Adipose tissue (tissue), 3 donors: ENCODE measurements around the gene WNT7B. TPM values are rescaled to one million over a fixed set of nuclear protein-coding genes. Genes with fewer than 3 reads are reported as not detected.

Source experiments
- H3K27ac ChIP-seq: one replicate; pipeline ENCODE4 v1.5.1; 2013; ENCODE audit warnings: low read depth, low read length
- WGBS, 3 donors: extraction: QIAGEN DNeasy Blood & Tissue Kit; methylation state at CpG; one replicate each; pipeline ENCODE4 v1.1.7; 2013; 5-methylcytosine and 5-hydroxymethylcytosine counted together
- polyA plus RNA-seq, 3 donors: library from polyadenylated mRNA; stranded (reverse); fragments of 200-250 nt; gene quantifications; one replicate each; pipeline ENCODE4 v1.2.3, GENCODE V29; 2013
- donor health status: healthy with polysubstance abuse.
- donor health status: Bipolar disorder and iron deficiency.
- donor health status: healthy.

The WNT7B gene
- polyA plus RNA-seq, 3 donors = 0.25 TPM; not detected in 2

DNA sequence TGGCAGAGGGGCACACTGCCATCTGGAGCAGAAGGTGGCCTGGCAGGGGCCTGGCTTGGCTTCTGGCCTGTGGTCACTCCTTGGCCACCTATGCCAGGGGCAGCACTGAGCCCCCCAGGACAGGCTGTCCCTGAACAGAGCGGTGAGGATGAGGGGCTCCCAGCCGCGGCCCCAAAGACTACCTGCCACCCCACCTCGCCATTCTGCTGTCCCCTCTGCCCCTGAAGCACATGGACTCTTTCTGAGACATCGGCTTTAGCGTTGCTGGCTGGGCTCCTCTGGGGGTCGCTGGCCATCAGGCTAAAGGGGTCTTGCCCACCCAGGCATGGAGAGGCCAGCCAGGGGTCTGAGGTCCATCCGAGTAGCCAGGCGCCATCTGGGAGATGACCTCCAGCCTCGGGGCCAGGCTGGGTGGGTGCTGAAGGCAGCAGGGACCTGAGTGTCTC lies 87.8 kb downstream of the WNT7B start:
- no peak overlapping the region for H3K27ac ChIP-seq
- WGBS, 3 donors = 79 to 85% (median 80%) methylated on average over 8 to 10 of the region's 10 CpGs

DNA sequence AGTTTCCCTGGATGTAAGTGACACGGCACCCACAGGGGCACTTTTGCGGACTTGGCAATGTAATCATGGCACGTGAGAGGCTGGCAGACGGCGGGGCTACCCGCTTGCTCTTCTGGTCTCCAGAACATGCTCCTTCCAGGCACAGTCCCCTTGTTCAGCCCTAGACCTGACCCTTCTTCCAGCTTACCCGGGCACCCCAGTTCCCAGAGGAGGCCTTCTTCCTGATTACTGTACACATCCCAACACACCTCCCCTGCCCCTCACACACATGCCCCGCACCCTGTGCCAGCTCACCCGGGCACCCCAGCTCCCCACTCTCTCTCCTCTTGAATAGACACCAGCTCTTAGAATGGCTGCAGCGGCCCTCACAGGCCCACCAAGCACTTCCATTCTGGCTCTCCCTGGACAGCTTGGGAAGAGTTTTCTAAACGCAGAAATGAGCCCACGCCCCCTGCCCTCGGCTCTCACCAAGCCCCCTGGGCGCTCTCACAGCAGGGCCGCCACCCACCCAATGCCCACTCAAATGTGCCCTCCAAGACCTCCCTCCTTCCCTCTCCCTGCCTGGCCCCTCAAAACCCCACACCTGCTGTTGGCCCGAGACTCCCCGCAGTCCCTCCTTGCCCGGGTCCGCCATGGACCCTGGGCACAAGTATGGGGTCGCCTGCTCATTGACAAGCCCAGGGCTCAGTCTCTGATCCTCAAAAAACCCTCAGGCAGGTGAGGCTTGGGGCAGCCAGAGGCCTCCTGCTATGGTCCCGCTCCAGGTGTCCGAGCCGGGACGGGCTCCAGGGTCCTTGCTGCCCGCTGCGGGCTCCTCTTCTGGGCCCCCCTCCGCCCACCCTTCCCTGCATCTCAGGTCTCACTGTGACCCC lies 88.5 kb downstream of the WNT7B start:
- WGBS, 3 donors = 94 to 95% (median 94%) methylated on average over 25 to 27 of the region's 27 CpGs
- no peak overlapping the region for H3K27ac ChIP-seq

DNA sequence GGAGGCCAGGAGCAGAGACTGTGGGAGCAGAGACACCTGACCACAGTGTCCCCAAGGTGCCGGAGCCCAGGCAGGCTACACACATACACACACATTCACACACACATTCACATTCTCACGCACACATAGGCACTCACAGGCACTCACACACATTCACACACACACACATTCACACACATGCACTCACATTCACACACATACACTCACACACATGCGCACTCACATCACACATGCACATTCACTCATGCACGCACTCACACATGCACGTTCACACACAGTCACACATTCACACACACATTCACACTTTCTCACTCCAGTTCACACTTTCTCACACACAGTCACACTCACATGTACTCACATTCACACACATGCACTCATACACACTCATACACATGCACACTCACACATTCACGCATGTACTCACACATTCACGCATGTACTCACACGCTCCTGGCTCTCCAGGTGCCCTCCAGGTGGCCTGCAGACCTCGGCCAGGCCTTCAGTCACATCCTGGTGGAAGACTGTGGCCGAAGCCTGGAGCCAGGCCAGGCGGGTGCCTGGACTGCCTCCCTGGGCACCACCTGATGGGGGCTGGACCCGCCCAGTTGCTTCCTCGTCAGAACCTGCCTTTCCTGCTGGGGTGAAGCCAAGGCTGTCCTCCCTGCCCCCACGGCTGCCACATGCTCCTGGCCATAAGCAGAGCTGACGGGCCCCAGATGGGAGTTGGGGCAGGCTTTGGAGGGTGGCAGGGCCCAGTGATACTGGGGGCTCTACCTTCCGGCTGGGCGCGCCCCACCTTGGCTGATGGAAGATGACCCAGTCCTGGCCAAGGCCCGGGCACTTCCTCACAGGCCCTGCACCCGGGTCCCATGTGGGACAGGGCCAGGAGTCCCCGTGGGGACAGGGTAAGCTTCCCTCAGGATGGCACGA lies 89.5 kb downstream of the WNT7B start:
- no peak overlapping the region for H3K27ac ChIP-seq
- WGBS, 3 donors = 78 to 86% (median 81%) methylated on average over 22 of the region's 22 CpGs

DNA sequence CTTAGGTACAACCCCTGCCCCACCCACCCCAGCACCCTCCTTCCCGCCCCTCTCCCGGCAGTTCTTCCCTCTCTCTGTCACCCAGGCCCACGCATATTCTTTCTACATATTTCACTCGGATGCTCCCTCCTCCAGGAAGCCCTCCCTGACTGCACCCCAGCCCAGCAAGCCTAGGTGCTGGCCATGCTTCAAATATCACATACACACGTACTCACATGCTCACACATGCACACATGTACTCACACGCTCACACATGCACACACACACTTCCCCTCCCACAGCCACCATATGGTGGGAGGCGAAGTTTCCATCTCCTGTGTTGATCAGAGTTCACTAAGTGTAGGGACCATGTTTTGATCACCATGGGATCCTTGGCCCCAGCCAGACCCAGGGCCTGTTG lies 90.4 kb downstream of the WNT7B start:
- WGBS, 3 donors = 84 to 86% (median 84%) methylated on average over 7 of the region's 7 CpGs
- no peak overlapping the region for H3K27ac ChIP-seq

DNA sequence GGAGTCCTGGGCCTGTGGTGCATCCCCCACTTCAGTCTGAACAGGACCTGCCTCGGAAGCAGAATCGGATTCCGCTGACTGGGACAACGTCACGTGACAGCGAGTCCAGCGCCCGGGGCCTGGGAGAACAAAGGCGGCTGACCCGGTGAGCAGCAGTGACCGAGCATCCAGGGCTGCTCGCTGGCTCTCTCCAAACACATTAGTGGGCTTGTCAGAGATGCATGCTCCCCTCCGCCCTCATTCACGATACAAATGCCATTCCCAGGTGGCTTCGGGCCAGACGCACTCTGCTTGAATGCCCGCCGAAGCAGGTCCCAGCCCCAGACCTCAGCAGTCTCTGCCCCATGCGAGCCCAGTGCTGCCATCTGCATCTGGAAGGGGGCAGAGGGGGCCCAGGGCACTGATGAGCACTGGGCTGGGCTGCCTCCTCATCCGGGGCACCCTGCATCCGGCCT lies 91.0 kb downstream of the WNT7B start:
- WGBS, 3 donors = 54 to 59% (median 55%) methylated on average over 19 to 21 of the region's 21 CpGs
- no peak overlapping the region for H3K27ac ChIP-seq

DNA sequence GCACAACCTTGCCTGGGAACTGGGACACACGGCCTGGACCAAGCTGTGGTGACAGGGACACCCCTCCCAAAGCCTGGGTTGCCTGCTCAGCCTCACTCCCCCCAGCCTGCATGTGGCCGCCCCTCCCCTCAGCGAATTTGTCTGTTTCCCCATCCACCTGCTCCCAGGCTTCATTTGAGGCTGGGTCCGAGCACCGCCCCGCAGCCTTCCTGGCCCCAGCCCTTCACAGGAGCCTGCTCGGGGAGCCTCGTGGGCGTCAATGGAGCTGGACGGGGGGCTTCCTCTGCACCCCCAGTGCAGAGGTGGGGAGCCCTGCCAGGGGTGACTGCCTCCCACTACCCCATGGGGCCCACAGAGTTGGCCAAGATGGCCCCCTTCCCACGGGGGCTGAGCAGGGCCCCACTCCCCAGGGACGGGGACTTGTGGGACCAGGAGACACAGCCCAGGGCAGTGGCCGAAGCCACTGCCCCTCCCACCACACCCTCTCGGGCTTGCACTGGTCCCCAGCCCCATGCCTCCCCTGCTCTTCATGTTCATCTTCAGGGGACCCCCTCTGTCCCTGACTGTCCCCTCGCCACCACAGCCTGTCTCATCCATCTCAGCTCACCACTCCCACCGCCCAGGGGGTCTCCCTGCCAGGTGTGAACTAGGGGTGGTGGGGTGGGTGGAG lies 91.7 kb downstream of the WNT7B start:
- no peak overlapping the region for H3K27ac ChIP-seq
- WGBS, 3 donors = 75 to 82% (median 77%) methylated on average over 14 to 16 of the region's 16 CpGs

DNA sequence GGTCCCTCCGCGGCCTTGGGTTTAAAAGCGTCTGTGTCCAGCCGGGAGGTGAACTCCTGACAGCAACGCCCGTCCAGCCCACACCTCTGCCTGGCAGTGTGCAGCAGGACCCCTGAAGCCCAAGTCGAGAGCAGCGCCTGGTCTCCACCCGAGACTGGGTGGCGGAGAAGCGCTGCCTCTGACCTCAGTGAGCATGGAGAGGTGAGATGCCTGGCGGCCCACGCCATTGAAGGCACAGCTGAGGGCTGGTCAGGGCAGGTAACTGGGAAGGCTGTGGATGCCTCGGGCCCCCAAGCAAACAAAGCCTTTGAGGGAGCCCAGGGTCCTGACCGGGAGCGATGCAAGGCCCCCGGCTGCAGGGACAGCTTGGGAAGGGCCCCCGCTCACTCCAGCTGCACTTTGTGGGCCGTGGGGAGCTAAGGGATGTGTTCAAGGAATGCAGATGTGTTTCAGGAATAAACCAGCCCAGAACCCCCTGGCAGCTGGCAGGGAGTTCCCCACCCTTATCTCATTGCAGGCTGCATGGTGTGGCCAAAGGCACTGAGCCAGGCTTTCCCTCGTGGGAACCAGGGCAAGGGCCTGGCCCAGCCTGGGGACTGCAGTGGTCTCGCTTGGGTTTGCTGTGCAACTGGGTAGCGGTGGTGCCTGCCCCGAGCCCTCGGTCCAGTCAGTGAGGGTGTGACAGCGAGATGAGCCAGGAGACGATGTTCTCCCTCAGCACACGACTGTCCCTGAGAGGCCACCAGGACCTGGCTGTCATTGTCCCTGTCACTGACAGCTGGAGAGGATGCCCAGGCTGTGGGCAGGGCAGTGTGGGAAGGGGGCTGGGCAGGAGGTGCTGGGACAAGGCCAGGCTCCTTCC lies 92.5 kb downstream of the WNT7B start:
- no peak overlapping the region for H3K27ac ChIP-seq
- 67 to 75% (median 74%) methylated on average over 27 of the region's 27 CpGs for WGBS, 3 donors

DNA sequence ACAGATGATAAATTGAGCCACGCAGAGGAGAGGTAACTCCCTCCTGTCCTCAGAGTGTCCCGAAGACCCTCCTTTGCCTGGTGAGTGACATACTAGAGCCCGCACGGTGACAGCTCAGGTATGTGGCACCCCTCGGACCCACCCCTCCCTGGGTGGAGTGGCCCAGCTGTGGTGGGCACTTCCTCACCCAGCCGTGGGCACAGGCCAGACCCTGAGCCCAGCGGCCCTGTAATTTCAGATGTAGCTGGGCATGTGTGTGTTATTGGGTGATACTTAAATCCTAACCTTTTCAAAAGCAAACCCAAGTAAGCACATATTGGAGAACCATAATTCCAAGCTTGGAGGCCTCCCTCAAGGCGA lies 93.2 kb downstream of the WNT7B start:
- WGBS, 3 donors = 83 to 86% (median 84%) methylated on average over 8 of the region's 8 CpGs
- H3K27ac ChIP-seq = no peak overlapping the region

DNA sequence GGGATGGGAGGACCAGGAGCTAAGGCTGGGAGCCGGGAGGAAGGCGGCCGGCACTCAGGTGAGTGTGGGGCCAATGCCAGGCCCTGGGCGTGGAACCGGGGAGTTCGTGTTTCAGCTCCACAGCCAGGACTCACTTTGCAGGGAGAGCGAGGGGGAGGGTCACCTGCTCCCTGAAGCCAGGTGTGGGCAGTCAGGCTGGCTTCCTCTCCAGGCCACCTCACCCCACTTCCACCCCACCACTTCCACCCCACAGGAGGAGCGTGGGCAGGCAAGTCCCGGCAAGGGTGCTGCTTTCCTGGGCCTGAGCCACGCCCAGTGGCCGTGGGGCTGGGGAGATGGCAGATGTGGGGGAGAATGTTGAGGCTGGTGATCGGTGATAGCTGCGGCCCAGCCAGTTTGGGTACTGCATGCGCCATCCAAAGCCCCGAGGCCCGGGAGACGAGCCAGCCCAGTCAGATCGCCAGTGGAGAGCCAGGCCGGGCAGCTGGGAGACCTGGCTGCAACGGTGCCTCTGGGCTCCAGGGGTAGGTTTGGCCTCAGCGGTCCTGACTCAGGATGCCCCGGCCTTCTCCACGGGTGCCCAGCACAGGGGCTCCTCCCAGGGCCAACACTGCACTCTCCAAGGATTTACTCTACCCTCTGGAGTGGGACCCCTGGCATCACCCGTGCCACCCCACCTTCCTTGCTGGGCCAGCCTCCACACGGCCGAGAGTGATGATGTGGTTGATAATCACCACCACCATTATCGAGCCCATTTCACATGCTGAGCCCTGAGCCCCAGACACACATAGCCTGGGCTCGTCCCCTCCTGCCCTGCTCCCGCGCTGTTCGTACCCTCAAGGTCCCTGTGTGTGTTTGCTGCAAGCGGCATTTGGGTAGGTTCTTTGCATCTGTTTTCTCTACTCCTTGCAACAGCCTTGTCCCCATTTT lies 93.8 kb downstream of the WNT7B start:
- WGBS, 3 donors = 84 to 86% (median 85%) methylated on average over 32 of the region's 32 CpGs
- H3K27ac ChIP-seq = no peak overlapping the region

DNA sequence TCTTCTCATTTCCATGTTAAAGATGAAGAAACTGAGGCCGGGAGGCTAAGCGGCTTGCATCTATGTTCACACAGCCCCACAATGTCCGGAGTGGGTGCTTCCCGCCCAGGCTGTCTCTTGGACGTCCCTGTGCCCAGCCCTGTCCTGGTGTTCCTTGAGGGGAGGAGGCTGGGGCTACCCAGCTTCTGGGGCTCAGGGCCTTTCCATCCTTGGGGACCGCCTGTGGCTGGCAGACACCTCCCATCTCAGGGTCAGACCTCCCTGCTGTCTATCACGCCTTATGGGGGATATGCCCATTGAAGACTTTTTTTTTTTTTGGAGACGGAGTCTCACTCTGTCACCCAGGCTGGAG lies 95.5 kb downstream of the WNT7B start:
- H3K27ac ChIP-seq = no peak overlapping the region
- whole genome bisulfite sequencing, 3 donors = 74 to 88% (median 76%) methylated on average over 8 of the region's 8 CpGs

DNA sequence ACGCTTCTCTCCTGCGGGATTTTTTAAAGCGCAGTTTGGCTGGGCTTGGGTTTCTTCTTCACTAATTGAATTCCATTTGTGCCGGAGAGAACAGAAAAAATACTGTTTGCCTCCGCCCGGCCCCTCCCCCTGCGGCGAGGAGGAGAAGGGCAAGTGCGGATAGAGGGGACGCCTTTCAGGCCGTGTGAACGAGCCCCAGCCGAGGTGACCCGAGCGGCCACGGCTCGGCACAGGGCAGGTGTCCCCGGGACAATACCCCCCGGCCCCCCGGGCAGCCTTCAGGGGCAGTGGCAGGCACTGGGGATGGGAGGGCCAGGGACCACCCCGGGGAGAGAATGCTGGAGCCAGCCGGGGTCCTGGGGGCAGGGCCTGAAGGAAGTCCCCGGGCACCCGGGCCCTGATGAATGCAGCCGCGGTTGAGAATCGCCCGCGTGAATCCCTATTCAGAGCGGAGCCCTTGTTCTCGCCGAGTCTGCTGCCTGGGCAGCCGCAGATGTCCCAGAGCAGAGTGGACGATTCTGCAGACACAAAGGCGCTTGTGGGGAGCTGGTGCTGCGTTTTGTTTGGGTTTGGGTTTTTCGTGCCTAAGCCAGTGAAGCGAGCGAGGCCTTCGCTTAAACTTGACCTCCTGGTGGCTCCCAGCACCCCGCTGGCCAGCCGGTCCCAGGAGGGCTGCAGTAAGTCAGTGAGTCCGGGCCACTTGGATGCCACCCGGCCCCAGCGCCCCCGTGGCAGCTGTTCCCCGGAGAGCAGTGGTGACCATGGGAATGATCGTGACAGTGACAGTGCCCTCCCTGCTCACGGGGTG lies 96.0 kb downstream of the WNT7B start:
- WGBS, 3 donors = 12 to 19% (median 15%) methylated on average over 47 to 49 of the region's 49 CpGs
- no peak overlapping the region for H3K27ac ChIP-seq

DNA sequence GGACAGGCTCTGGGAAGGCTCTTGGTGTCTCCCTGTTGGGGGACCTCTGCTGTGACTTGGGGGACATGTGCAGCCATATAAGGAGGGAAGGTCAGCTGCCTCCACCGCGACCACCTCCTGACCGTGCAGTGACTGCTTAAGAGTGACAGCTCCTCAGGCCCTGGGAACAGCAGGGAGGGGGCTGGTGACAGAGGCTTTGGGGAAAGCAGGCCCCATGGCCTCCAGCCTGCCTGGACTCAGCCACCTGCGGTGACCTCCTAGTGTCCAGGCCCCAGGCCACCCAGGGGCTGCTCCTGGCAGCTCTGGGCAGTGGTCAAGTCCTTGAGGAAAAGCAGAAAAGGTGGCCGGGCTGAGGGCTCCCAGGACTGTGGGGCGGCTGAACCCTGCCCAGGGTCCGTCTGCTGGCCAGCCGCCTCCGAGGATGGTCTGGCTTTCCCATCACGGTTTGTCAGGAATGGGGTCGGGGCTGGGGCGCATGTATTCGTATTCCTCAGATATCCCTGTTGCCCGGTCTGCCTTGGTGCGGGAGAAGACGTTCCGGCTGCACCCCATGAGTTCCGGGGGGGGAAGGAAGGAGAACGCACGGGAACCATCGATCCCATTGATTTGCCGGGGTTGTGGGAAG lies 96.8 kb downstream of the WNT7B start:
- 26 to 30% (median 29%) methylated on average over 22 of the region's 22 CpGs for WGBS, 3 donors
- H3K27ac ChIP-seq = no peak overlapping the region

DNA sequence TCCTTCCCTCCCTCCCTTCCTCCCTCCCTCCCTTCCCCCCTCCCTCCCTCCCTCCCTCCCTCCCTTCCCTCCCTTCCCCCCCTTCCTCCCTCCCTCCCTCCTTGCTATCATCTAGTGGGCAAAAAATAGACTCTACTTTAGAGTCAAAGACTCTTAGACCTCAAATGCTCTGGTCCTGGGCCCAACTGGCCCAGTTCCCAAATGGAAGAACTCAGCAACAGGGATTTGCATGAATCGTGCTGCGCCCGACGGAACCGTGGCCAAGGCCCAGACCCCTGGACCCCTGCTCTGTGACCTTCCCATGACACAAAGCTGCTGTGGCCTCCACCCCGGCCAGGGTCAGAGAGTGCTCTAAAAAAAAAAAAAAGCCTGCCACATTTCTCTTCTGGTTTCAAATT lies 97.4 kb downstream of the WNT7B start:
- no peak overlapping the region for H3K27ac ChIP-seq
- WGBS, 3 donors = 51 to 70% (median 55%) methylated on average over 6 of the region's 6 CpGs

DNA sequence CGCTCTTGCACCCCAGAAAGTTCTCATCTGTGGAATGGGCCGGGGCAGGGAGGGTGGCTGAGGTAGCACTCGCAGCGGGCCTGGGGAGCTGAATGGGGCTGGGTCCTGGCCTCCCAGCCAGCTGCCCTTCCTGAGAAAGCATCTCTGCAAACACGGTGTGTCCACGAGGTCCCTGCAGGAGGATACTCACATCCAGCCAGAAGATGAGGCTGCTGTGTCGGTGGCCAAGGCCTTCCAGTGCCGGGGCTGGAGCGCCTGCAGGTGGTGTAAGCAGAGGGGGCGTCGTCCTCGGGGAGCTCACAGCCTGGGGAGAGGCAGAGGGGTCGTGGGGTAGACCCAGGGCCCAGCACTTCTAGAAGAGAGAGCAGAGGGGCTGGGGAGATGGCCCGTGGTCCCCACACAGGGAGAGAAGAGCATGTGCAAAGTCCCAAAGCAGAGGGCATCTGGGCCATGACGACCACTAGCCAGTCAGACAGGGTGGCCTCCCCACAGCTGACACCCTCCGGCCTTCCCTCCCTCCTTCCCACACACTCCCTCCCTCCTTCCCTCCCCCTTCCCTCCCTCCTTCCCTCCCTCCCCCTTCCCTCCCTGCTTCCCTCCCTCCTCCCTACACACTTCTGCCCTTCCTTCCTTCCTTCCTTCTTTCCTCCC lies 97.9 kb downstream of the WNT7B start:
- H3K27ac ChIP-seq = no peak overlapping the region
- WGBS, 3 donors = 36 to 51% (median 38%) methylated on average over 15 to 16 of the region's 16 CpGs

DNA sequence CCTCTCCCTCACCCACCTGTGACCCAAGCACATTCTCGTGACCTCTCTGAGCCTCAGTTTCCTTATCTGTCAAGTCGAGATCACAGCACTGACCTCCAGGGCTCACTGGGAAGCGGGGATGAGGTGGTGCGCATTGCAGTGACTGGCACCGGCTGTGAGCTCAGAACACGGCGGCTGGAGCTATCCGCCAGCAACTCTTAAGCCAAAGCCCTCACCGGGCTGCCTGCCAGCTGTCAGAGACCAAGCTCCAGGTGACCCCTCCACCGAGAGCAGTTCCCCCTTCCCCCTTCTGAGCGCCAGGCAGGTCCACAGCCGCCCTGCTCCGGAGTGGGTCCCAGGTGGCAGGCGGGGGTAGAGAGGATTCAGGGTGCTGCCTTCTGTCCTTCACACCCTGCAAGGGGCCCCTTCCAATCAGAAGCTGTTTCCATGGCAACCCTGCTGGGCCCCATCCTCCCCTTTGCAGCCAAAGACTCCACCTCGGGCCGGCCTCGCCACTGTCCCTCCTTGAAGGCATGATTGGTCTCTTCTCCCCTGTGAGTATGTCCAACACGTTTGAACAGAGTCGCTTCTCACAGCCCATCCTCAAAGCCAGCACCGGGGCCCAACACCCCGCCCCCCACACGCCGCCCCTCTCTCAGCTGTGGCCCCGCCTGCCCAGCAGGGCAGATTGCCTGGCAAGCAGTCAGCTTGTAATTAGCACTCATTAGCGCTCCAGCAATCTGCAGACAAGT lies 98.7 kb downstream of the WNT7B start:
- 17 to 40% (median 31%) methylated on average over 25 of the region's 25 CpGs for WGBS, 3 donors
- H3K27ac ChIP-seq = no peak overlapping the region
